B cell (primary cell): ENCODE results near the gene SLIRP. TPM values are rescaled to one million over a fixed set of nuclear protein-coding genes. Genes with fewer than 3 reads are reported as not detected.

Experiments
- ATAC-seq: fragments of 200-7000 bp; cut with Tn5 transposase; one replicate; pipeline ENCODE4 v1.10.0; 2021; ENCODE audit warnings: low read depth, mild to moderate bottlenecking, moderate number of reproducible peaks, moderate library complexity
- CTCF ChIA-PET: fragments of 350-600 bp; sonication (Branson Sonifier 250); formaldehyde crosslinking; loops from one replicate; lab custom pipeline; 2021; ENCODE audit warnings: antibody characterized with exemption, inconsistent platforms; lab: Charles Lee
- POLR2A ChIA-PET: fragments of 350-600 bp; sonication (Branson Sonifier 250); formaldehyde crosslinking; loops from one replicate; lab custom pipeline; 2021; ENCODE audit warnings: antibody characterized with exemption; lab: Charles Lee
- DNase-seq: peaks from one replicate; pipeline ENCODE4 v3.0.0; 2013
- H2AFZ ChIP-seq: 2 replicates; pipeline ENCODE4 v1.6.1; 2012; ENCODE audit warnings: mild to moderate bottlenecking, low read depth, low read length; ENCODE audit not compliant: insufficient read depth, poor library complexity, severe bottlenecking
- H3K27ac ChIP-seq, 2 donors: 1 replicate in 1 of 2; 2 replicates in 1 of 2; pipeline ENCODE4 v1.5.1; 2012 to 2013; ENCODE audit warnings: low read length in 2 of 2, mild to moderate bottlenecking in 2 of 2, moderate library complexity in 1 of 2
- H3K27me3 ChIP-seq, 4 experiments: fragments of 200-600 bp in 1 of 4; sonication (generic) in 1 of 4; replicated peaks in 1 of 4; 1 replicate in 2 of 4; 2 replicates in 2 of 4; pipeline versions ENCODE4 v1.6.1 to v1.7.0; 2013 to 2016; ENCODE audit warnings: low read length in 3 of 4, mild to moderate bottlenecking in 2 of 4, mixed read lengths in 1 of 4, moderate library complexity in 1 of 4; ENCODE audit not compliant: insufficient read depth in 4 of 4, control insufficient read depth in 3 of 4; ENCODE audit errors: control extremely low read depth in 1 of 4
- H3K36me3 ChIP-seq, 2 experiments: replicated peaks in 1 of 2; 1 replicate in 1 of 2; 2 replicates in 1 of 2; pipeline versions ENCODE4 v1.6.1 to v1.7.1; 2013; ENCODE audit warnings: low read length in 1 of 2; ENCODE audit not compliant: insufficient read depth in 2 of 2, control insufficient read depth in 1 of 2; ENCODE audit errors: control extremely low read depth in 1 of 2, extremely low read depth in 1 of 2
- H3K4me1 ChIP-seq, 2 donors: fragments of 200-600 bp in 1 of 2; sonication (generic) in 1 of 2; 1 replicate in 1 of 2; 2 replicates in 1 of 2; pipeline versions ENCODE4 v1.5.1 to v1.6.1; 2013 to 2017; ENCODE audit warnings: low read length in 2 of 2; ENCODE audit not compliant: control insufficient read depth in 2 of 2, insufficient read depth in 2 of 2
- H3K4me2 ChIP-seq: replicated peaks from 2 replicates; pipeline ENCODE3; 2012; ENCODE audit warnings: mild to moderate bottlenecking, low read depth, low read length; ENCODE audit not compliant: poor library complexity, severe bottlenecking
- H3K4me3 ChIP-seq, 5 experiments: fragments of 200-600 bp in 1 of 5; sonication (generic) in 1 of 5; 1 replicate in 3 of 5; 2 replicates in 2 of 5; pipeline versions ENCODE4 v1.5.1 to v1.7.0; 2011 to 2016; ENCODE audit warnings: low read length in 4 of 5, mild to moderate bottlenecking in 4 of 5, low read depth in 2 of 5, control low read depth in 1 of 5, moderate library complexity in 1 of 5; ENCODE audit not compliant: insufficient read depth in 1 of 5; ENCODE audit errors: control extremely low read depth in 1 of 5, extremely low read depth in 1 of 5
- H3K79me2 ChIP-seq: fragments of 200-600 bp; sonication (generic); one replicate; pipeline ENCODE4 v1.6.0; 2016; ENCODE audit warnings: low read length; ENCODE audit not compliant: control insufficient read depth, insufficient read depth
- H3K9ac ChIP-seq: fragments of 200-600 bp; sonication (generic); 2 replicates; pipeline ENCODE4 v1.6.1; 2017; ENCODE audit warnings: mild to moderate bottlenecking, low read length, moderate library complexity
- H3K9me3 ChIP-seq, 3 donors: one replicate each; pipeline versions ENCODE4 v1.6.1 to v1.7.1; 2013; ENCODE audit warnings: low read length in 2 of 3; ENCODE audit not compliant: control insufficient read depth in 2 of 3, insufficient read depth in 1 of 3; ENCODE audit errors: control extremely low read depth in 1 of 3
- H4K20me1 ChIP-seq: 2 replicates; pipeline ENCODE4 v1.6.0; 2012; ENCODE audit warnings: mild to moderate bottlenecking, low read length; ENCODE audit not compliant: insufficient read depth, control insufficient read depth, poor library complexity, severe bottlenecking
- H3K27ac Mint-ChIP-seq: one replicate; pipeline ENCODE4 v1.8.0; 2021; ENCODE audit warnings: mixed read lengths
- H3K27me3 Mint-ChIP-seq: one replicate; pipeline ENCODE4 v1.8.0; 2021; ENCODE audit warnings: mixed read lengths
- H3K4me1 Mint-ChIP-seq: one replicate; pipeline ENCODE4 v1.8.0; 2021; ENCODE audit warnings: mixed read lengths
- H3K4me3 Mint-ChIP-seq: one replicate; pipeline ENCODE4 v1.8.0; 2021; ENCODE audit warnings: mixed read lengths
- H3K9me3 Mint-ChIP-seq: one replicate; pipeline ENCODE4 v1.8.0; 2022; ENCODE audit warnings: mixed read lengths; ENCODE audit not compliant: insufficient read depth
- EZH2 ChIP-seq: IDR thresholded peaks from 2 replicates; pipeline ENCODE4 v1.6.1; 2012; ENCODE audit warnings: borderline replicate concordance, low read depth, mild to moderate bottlenecking, moderate library complexity, low read length; ENCODE audit not compliant: insufficient read depth, poor library complexity, severe bottlenecking
- WGBS: methylation state at CpG from one replicate; pipeline ENCODE4 v1.1.5; 2013; ENCODE audit warnings: missing lambda C conversion rate; ENCODE audit not compliant: insufficient coverage; 5-methylcytosine and 5-hydroxymethylcytosine counted together
- intact Hi-C: fragments of 100-400 bp; cut with micrococcal nuclease; formaldehyde crosslinking; loops from one replicate; pipeline ENCODE4 v1.10.0; 2022
- polyA plus RNA-seq: library from polyadenylated mRNA; depleted of rRNA; stranded (reverse); fragments of >200 nt; gene quantifications from 2 replicates; pipeline ENCODE4 v1.2.3, GENCODE V29; 2012
- total RNA-seq, 2 donors: library from RNA; stranded (reverse); fragments of 120-200 nt in 1 of 2; gene quantifications; 1 replicate in 1 of 2; 2 replicates in 1 of 2; pipeline versions ENCODE4 v1.2.3 to v1.2.4, GENCODE V29; 2013 to 2022
- TF ChIP-seq, protein P1 (sequence below): fragments of 200-600 bp; IDR thresholded peaks from one replicate; pipeline ENCODE4 v1.8.0; 2022; ENCODE audit warnings: antibody characterized with exemption, mild to moderate bottlenecking

The SLIRP gene
- total and polyA plus RNA-seq, 2 donors (not counting 1 experiment from before 2014, with no cell fraction given) = 33.8 to 36.7 TPM

DNA sequence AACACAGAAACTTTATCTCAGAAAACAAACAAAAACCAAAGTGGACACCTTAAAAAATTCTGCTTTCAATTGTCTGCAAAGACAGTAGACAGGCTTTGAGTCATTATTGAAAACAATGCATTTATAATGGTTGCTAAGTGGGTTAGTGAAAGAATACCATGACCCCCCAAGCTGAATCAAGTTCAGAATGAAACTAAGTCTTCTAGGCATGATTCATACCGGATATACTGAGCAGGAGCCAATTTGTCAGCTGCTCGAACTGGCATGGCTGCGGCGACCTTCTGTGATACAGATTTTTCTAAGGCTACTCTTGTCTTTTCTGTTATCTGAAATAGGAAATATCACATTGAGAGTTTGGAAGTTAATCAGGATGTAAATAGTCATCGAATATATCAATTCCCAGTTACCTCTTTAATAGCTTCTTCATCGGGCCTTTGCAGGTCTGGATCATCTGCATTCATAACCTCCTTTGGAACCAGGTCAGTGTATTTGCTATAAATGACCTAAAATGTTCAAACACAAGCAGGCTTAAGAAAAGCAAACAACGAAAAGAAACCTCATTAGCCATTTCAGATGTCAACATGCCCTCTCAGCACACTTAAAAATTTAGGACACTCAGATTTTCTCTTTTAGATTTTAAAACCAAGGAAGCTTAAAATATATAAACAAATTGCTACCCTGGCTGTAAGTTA lies 30.8 kb downstream of the SLIRP start:
- ChIA-PET POLR2A (interaction anchor here (0.5 kb wide), 1 partner anchor 137 kb away, joined by 5 read pairs; no protein-coding TSS in a partner anchor), CTCF (no interaction called here)
- Histone ChIP-seq H3K9ac (no peak overlapping the region), H3K4me3 (no peak overlapping the region), H3K79me2 (peaks cover 51% of the 10 kb centered on the region), H3K27me3 (no peaks in the 10 kb centered on the region), H3K9me3 (no peaks in the 10 kb centered on the region), H3K36me3 (peaks cover 7 to 64% of the 10 kb centered on the region in 2 experiments), H3K4me1 (no peaks in the 10 kb centered on the region), H3K4me2 (no peak overlapping the region), H3K27ac (no peak overlapping the region), H4K20me1 (peaks cover 33% of the 10 kb centered on the region), H2AFZ (no peak overlapping the region)
- TF ChIP-seq EZH2 = no peak
- TF ChIP-seq, protein P1, sequence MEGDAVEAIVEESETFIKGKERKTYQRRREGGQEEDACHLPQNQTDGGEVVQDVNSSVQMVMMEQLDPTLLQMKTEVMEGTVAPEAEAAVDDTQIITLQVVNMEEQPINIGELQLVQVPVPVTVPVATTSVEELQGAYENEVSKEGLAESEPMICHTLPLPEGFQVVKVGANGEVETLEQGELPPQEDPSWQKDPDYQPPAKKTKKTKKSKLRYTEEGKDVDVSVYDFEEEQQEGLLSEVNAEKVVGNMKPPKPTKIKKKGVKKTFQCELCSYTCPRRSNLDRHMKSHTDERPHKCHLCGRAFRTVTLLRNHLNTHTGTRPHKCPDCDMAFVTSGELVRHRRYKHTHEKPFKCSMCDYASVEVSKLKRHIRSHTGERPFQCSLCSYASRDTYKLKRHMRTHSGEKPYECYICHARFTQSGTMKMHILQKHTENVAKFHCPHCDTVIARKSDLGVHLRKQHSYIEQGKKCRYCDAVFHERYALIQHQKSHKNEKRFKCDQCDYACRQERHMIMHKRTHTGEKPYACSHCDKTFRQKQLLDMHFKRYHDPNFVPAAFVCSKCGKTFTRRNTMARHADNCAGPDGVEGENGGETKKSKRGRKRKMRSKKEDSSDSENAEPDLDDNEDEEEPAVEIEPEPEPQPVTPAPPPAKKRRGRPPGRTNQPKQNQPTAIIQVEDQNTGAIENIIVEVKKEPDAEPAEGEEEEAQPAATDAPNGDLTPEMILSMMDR = no peak
- intact Hi-C loops = no loop called here
- Mint-ChIP-seq H3K9me3 (no peaks in the 10 kb centered on the region), H3K27me3 (no peaks in the 10 kb centered on the region), H3K27ac (no peak overlapping the region), H3K4me1 (peaks cover 2% of the 10 kb centered on the region), H3K4me3 (no peak overlapping the region)
- 80% methylated on average over 1 of the region's 7 CpGs for WGBS
- no peak for ATAC-seq
- no peak for DNase-seq

DNA sequence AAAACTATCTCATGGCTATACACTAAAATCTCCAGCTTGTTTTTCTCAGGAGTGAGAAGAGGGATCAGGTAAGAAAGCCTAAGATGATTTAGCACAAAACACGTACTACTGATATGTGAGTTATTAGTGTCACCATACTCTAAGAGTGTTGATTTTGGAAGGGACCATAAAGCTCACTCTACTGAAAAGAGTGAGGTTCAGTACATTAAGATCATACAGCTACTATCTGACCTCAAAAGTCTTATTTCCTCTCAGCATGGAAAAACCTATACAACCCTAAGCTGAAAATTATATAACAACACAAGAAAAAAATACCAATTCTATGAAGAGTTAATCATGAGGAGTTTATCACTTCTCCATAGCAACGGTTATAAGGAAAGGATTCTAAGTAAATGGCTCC lies 33.5 kb downstream of the SLIRP start:
- no CpG with 5 or more reads among the region's 2 CpGs for WGBS
- Mint-ChIP-seq H3K27me3 (no peaks in the 10 kb centered on the region), H3K27ac (no peak overlapping the region), H3K4me1 (peaks cover 2% of the 10 kb centered on the region), H3K4me3 (no peak overlapping the region), H3K9me3 (no peaks in the 10 kb centered on the region)
- Histone ChIP-seq H3K4me3 (no peak overlapping the region), H3K27me3 (no peaks in the 10 kb centered on the region), H3K4me2 (no peak overlapping the region), H4K20me1 (peaks cover 42% of the 10 kb centered on the region), H3K79me2 (peaks cover 61% of the 10 kb centered on the region), H2AFZ (no peak overlapping the region), H3K36me3 (peaks cover 10 to 60% of the 10 kb centered on the region in 2 experiments), H3K27ac (no peak overlapping the region), H3K9me3 (no peaks in the 10 kb centered on the region), H3K4me1 (no peaks in the 10 kb centered on the region), H3K9ac (no peak overlapping the region)
- ChIA-PET CTCF (no interaction called here), POLR2A (no interaction called here)
- intact Hi-C loops = no loop called here
- TF ChIP-seq, protein P1 = no peak
- no peak for TF ChIP-seq EZH2
- no peak for ATAC-seq
- no peak for DNase-seq
